Gastrocnemius medialis (tissue), 4 donors: ENCODE results near the gene NPFF. TPM values are rescaled to one million over a fixed set of nuclear protein-coding genes. Genes with fewer than 3 reads are reported as not detected.

Experiments used
- ATAC-seq, 2 donors: fragments of 150-250 bp; one replicate each; pipeline ENCODE4 v1.9.1; 2016
- DNase-seq, 2 donors: peaks; one replicate each; pipeline ENCODE4 v3.0.0-alpha.2; 2019
- H3K27ac ChIP-seq, 4 donors: fragments of 200-600 bp; sonication (generic); 1 replicate in 1 of 4; 2 replicates in 3 of 4; pipeline ENCODE4 v1.5.1; 2016 to 2018; ENCODE audit warnings: mild to moderate bottlenecking in 2 of 4, moderate library complexity in 1 of 4
- H3K27me3 ChIP-seq, 3 donors: fragments of 200-600 bp; sonication (generic) in 2 of 3; 1 replicate in 1 of 3; 2 replicates in 2 of 3; pipeline versions ENCODE4 v1.5.1 to v1.6.0; 2016 to 2019; ENCODE audit warnings: mild to moderate bottlenecking in 1 of 3, moderate library complexity in 1 of 3
- H3K36me3 ChIP-seq, 2 donors: fragments of 200-600 bp; sonication (generic) in 1 of 2; one replicate each; pipeline ENCODE4 v1.5.1; 2017 to 2018
- H3K4me1 ChIP-seq, 2 donors: fragments of 200-600 bp; sonication (generic) in 1 of 2; one replicate each; pipeline ENCODE4 v1.5.1; 2016 to 2017; ENCODE audit warnings: mild to moderate bottlenecking in 2 of 2
- H3K4me3 ChIP-seq, 4 donors: fragments of 200-600 bp; sonication (generic) in 3 of 4; 1 replicate in 1 of 4; 2 replicates in 3 of 4; pipeline ENCODE4 v1.5.1; 2016 to 2019; ENCODE audit warnings: mild to moderate bottlenecking in 2 of 4
- H3K9me3 ChIP-seq, 3 donors: fragments of 200-600 bp; sonication (generic) in 2 of 3; 1 replicate in 1 of 3; 2 replicates in 2 of 3; pipeline ENCODE4 v1.5.1; 2016 to 2019
- POLR2A ChIP-seq, 2 donors: fragments of 450-650 bp; IDR thresholded peaks; one replicate each; pipeline ENCODE4 v1.6.1; 2017; ENCODE audit warnings: antibody characterized with exemption in 2 of 2, mild to moderate bottlenecking in 2 of 2, moderate library complexity in 2 of 2
- in situ Hi-C, 4 donors: fragments of 200-750 bp; cut with MboI; loops; one replicate each; pipeline versions ENCODE4 v1.15.0 to v1.8.0; 2017; ENCODE audit warnings: low sequenced_read_pairs in 4 of 4
- intact Hi-C: fragments of 100-400 bp; cut with DNase I; formaldehyde crosslinking; loops from one replicate; pipeline ENCODE4 v1.15.1; 2023; ENCODE audit warnings: low total_unique reads
- total RNA-seq, 4 donors: library from RNA; depleted of rRNA; stranded (reverse); fragments of >200 nt; gene quantifications; one replicate each; pipeline versions ENCODE4 v1.1.0 to v1.2.3, GENCODE V29; 2016
- TF ChIP-seq, protein P1 (sequence below), 5 experiments: fragments of 450-650 bp in 3 of 5; fragments of 200-600 bp in 2 of 5; sonication (generic) in 2 of 5; IDR thresholded peaks in 4 of 5; conservative IDR thresholded peaks in 1 of 5; 1 replicate in 4 of 5; 2 replicates in 1 of 5; pipeline ENCODE4 v1.5.1; 2016 to 2019; ENCODE audit warnings: antibody characterized with exemption in 5 of 5, mild to moderate bottlenecking in 3 of 5, moderate library complexity in 3 of 5

The NPFF gene
- total RNA-seq, 4 donors from 2014 or later, result not detected

DNA sequence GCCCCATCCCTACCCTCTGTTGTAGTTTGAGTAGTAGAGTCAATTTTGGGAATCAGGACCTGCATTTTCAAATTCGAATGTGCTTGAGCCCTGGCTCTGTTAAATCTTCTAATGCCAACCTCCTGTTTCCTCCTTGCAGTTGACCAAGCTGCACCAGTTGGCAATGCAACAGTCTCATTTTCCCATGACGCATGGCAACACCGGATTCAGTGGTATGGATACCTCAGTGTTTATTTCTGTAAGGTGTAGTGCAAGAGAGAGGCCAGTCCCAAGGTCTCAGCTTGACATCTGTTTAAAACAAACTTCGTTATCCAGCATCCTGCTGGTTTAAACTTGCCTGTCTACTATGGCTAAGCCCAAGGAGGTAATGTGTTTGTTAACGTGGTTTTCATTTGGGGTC is 40.2 kb downstream of the NPFF start:
- DNase-seq (peak in 1 of 2 donors; percentile 62), ATAC-seq (peak; percentile 64 to 80)
- no peak overlapping the region for H3K4me3 ChIP-seq
- in situ Hi-C loops (no loop called here), intact Hi-C loops (no loop called here)
- no peaks in the 10 kb centered on the region for H3K9me3 ChIP-seq
- peaks cover 3 to 100% of the 10 kb centered on the region in 2 donors for H3K36me3 ChIP-seq
- peaks cover 87 to 89% of the 10 kb centered on the region in 2 donors for H3K4me1 ChIP-seq
- H3K27ac ChIP-seq, result peak overlapping the region; percentile 71 to 84 (median 78)
- no peaks in the 10 kb centered on the region for H3K27me3 ChIP-seq
- no peak for TF ChIP-seq POLR2A (IDR thresholded peaks at IDR 0.05)
- TF ChIP-seq, protein P1, sequence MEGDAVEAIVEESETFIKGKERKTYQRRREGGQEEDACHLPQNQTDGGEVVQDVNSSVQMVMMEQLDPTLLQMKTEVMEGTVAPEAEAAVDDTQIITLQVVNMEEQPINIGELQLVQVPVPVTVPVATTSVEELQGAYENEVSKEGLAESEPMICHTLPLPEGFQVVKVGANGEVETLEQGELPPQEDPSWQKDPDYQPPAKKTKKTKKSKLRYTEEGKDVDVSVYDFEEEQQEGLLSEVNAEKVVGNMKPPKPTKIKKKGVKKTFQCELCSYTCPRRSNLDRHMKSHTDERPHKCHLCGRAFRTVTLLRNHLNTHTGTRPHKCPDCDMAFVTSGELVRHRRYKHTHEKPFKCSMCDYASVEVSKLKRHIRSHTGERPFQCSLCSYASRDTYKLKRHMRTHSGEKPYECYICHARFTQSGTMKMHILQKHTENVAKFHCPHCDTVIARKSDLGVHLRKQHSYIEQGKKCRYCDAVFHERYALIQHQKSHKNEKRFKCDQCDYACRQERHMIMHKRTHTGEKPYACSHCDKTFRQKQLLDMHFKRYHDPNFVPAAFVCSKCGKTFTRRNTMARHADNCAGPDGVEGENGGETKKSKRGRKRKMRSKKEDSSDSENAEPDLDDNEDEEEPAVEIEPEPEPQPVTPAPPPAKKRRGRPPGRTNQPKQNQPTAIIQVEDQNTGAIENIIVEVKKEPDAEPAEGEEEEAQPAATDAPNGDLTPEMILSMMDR (IDR thresholded peaks at IDR 0.05 in 4 of 5, conservative IDR thresholded peaks at IDR 0.05 in 1 of 5), result no peak

DNA sequence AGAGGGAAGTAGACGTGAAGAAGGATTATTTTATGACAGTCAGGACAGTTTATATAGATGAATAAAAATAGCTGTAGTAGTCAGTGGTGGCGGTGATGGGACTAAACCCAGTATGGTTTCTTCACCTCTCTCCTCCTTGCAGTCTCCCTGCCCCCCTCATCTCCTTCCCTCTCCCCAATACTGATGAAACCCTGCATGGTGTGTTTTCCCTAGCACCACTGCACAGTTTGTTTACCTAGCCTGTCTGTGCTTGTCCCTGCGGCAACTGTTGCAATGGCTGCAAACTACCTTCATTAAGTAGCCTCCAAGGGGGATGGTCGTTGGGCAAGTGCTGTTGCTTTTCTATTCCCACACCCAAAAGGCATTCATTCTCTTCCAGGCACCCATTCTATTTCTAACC is 40.6 kb downstream of the NPFF start:
- Histone ChIP-seq H3K27ac (peak overlapping the region; percentile 71 to 84 (median 78)), H3K4me1 (peaks cover 87 to 89% of the 10 kb centered on the region in 2 donors)

DNA sequence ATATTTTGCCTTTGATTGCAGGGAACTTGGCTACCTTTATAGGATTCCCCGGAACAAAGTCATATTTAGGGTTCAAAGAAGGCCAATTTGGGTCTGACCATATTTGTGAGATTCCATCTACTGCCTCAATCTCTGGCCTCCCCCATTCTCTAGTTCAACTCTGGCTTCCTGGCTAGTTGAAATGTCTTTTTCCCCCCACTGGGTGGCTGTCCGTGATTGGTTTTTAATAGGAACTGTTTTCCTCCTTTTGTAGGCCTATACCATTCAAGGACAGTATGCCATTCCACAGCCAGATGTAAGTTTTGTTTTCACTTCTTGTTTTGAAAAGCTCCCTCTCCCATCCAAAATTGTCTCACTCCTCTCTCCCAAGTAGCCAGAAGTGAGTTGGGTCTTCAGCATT is 41.6 kb downstream of the NPFF start:
- Histone ChIP-seq H3K4me3 (no peak overlapping the region), H3K4me1 (peaks cover 89 to 91% of the 10 kb centered on the region in 2 donors), H3K36me3 (peaks cover 3 to 100% of the 10 kb centered on the region in 2 donors), H3K9me3 (no peaks in the 10 kb centered on the region), H3K27me3 (no peaks in the 10 kb centered on the region), H3K27ac (peak overlapping the region; percentile 71 to 84 (median 78))
- in situ Hi-C loops, result no loop called here
- DNase-seq, result no peak
- TF ChIP-seq, protein P1 (IDR thresholded peaks at IDR 0.05 in 4 of 5, conservative IDR thresholded peaks at IDR 0.05 in 1 of 5), result no peak
- no peak for TF ChIP-seq POLR2A (IDR thresholded peaks at IDR 0.05)
- intact Hi-C loops, result no loop called here
- no peak for ATAC-seq

More for the DNA sequence above, 40.6 kb downstream of the NPFF start:
- DNase-seq, result peak in 1 of 2 donors; percentile 37
- no peaks in the 10 kb centered on the region for H3K9me3 ChIP-seq
- in situ Hi-C loops (no loop called here), intact Hi-C loops (no loop called here)
- peak; percentile 31 to 73 for ATAC-seq
- H3K4me3 ChIP-seq, result no peak overlapping the region
- peaks cover 3 to 100% of the 10 kb centered on the region in 2 donors for H3K36me3 ChIP-seq
- TF ChIP-seq POLR2A (IDR thresholded peaks at IDR 0.05), result no peak
- TF ChIP-seq, protein P1 (IDR thresholded peaks at IDR 0.05 in 4 of 5, conservative IDR thresholded peaks at IDR 0.05 in 1 of 5), result no peak
- no peaks in the 10 kb centered on the region for H3K27me3 ChIP-seq

DNA sequence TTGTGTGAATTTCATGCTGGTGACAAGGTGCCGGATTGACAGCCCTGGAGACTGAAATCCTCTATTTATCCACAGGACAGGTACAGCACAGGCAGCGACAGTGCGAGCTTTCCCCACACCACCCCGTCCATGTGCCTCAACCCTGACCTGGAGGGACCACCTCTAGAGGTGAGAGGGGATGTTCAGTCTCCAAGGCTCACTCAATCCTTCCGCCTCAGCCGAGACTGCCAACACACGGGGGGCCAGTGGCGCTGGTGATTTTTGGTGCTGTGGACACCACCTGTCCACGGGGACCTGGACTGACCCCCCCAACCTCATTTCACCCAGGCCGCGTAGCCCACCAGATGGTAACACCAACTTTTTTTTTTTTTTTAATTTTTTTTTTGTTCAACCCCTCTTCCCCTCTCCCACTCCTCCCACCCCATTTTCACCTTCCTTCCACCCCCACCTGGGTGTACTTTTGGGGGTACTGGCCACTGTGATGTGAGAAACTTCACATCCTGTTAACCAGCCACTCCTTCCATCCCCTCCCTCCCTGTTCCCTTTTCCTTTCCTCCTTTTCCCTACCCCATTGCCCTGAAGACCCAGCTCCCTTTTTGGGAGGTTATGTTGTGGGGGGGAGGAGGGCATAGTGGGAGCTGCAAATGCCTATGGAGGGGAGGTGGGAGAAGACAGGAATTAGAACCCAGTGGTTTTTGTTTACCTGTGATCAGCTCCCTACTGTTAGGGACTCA is 42.4 kb downstream of the NPFF start:
- peaks cover 90 to 92% of the 10 kb centered on the region in 2 donors for H3K4me1 ChIP-seq
- DNase-seq (peak in 1 of 2 donors; percentile 12), ATAC-seq (no peak)
- H3K9me3 ChIP-seq, result no peaks in the 10 kb centered on the region
- peak overlapping the region; percentile 71 to 84 (median 78) for H3K27ac ChIP-seq
- TF ChIP-seq, protein P1 (IDR thresholded peaks at IDR 0.05 in 4 of 5, conservative IDR thresholded peaks at IDR 0.05 in 1 of 5), result no peak
- no peak for TF ChIP-seq POLR2A (IDR thresholded peaks at IDR 0.05)
- in situ Hi-C loops, result no loop called here
- H3K4me3 ChIP-seq, result no peak overlapping the region
- intact Hi-C loops, result no loop called here
- H3K27me3 ChIP-seq, result no peaks in the 10 kb centered on the region
- H3K36me3 ChIP-seq, result peaks cover 3 to 100% of the 10 kb centered on the region in 2 donors
